LNCaP clone FGC (cell line): Measurements from ENCODE around the gene SCYL1.

Experiments used
- DNase-seq: peaks from one replicate; pipeline ENCODE4 v3.0.0-alpha.2; 2011; ENCODE audit warnings: low read depth
- H3K4me3 ChIP-seq: 2 replicates; pipeline ENCODE4 v1.5.1; 2011; ENCODE audit warnings: mild to moderate bottlenecking, low read depth, low read length, control low read depth
- TF ChIP-seq, protein P1 (sequence below): IDR thresholded peaks from 2 replicates; pipeline ENCODE4 v1.5.1; 2012; ENCODE audit warnings: mild to moderate bottlenecking; ENCODE audit not compliant: control insufficient read depth, insufficient read depth; ENCODE audit errors: extremely low read depth

Gene SCYL1

DNA sequence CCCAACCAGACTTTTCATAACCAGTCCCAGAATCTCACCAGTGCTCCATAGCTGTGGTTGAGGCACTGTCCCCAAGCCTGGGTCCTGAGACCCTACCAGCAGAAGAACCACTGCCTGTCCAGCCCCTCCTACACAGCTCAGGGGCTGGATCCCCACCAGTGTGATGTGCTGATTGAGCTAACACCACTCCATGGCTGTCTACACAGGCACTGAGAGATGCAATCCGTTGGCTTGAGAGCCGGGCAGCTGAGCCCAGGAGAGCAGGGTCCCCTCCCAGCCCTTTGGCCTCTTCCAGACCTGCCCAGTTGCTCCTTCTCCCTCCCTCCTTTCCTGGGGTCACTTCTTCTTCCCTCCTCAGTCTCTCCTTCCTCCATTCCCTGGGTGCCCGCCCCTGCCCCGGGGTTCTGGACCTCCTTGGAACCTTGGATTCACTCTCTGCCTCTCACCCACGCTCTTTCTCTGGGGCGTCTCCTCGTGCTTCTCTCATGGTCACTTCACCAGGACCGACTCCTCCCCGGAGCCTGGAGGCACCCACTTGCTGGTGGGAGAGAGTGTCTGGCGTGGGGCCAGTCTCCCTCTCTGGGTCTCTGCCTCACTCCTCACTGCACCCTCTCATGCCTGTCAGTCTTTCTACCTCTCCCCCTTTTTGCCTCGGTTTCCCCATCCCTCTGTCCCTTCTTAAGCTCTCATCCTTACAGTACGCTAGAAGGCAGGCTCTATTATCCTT lies 706 bp upstream of the SCYL1 start:
- no peak for DNase-seq
- TF ChIP-seq, protein P1, sequence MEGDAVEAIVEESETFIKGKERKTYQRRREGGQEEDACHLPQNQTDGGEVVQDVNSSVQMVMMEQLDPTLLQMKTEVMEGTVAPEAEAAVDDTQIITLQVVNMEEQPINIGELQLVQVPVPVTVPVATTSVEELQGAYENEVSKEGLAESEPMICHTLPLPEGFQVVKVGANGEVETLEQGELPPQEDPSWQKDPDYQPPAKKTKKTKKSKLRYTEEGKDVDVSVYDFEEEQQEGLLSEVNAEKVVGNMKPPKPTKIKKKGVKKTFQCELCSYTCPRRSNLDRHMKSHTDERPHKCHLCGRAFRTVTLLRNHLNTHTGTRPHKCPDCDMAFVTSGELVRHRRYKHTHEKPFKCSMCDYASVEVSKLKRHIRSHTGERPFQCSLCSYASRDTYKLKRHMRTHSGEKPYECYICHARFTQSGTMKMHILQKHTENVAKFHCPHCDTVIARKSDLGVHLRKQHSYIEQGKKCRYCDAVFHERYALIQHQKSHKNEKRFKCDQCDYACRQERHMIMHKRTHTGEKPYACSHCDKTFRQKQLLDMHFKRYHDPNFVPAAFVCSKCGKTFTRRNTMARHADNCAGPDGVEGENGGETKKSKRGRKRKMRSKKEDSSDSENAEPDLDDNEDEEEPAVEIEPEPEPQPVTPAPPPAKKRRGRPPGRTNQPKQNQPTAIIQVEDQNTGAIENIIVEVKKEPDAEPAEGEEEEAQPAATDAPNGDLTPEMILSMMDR = no peak
- no peak overlapping the region for H3K4me3 ChIP-seq

- no peak for DNase-seq
- peak overlapping the region; percentile 94 for H3K4me3 ChIP-seq
- TF ChIP-seq, protein P1 = no peak
Observed at GRCh38 chr11:65525546-65526480, 930 bp downstream of the SCYL1 start.

DNA sequence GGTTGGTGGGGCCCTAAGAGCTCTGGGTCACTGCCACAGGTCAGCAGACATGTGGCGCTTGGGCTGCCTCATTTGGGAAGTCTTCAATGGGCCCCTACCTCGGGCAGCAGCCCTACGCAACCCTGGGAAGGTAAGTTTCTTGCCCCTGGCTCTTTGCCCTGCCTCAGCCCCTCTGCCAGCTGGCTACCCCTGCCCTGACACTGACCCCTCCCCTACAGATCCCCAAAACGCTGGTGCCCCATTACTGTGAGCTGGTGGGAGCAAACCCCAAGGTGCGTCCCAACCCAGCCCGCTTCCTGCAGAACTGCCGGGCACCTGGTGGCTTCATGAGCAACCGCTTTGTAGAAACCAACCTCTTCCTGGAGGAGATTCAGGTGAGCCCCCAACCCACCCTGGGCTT lies 1.9 kb downstream of the SCYL1 start:
- DNase-seq = no peak
- TF ChIP-seq, protein P1 = no peak
- H3K4me3 ChIP-seq = no peak overlapping the region

DNA sequence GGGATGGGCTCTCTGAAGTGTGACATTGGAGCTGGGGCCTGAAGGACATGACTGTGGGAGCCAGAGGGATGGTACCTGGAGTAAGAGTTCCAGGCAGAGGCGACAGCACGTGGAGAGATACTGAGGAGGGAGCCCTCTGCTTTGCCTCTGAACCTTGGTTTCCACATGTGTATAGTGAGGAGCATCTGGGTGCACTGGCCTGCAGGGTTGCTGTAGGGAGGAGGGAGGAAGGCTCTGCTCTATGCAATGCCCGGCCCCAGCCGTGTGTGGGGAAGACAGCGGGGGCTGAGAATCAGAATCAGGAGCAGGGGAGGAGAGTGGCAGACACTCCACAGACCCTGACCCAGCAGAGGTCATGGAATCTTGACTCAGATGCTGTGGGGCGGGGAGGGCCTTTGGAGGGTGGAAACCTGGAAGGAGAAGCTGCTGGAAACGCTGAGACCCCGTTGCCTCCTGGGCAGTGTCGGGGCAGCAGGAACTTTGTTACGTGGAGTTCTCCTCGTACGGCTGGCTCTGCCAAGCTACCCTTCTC lies 4.0 kb downstream of the SCYL1 start:
- TF ChIP-seq, protein P1 = no peak
- no peak for DNase-seq
- no peak overlapping the region for H3K4me3 ChIP-seq

- no peak overlapping the region for H3K4me3 ChIP-seq
- DNase-seq = no peak
- TF ChIP-seq, protein P1 = no peak
Observed at GRCh38 chr11:65529475-65530156, 4.7 kb downstream of the SCYL1 start.

DNA sequence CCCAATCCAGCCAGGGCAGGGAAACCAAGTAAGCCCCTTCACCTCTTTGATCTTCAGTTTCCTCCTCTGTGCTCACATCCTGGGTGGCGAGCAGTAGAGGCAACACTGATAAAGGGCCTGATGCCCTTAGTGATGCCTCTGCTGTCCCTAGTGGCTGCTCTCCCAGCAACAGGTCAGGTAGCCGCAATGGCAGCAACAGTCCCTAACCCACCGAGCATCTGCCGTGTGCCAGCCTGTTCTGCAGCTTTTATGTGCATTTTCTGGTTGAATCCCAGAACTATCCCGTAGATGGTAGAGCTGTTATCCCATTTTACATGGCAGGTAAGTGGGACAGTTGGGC lies 5.2 kb downstream of the SCYL1 start:
- no peak overlapping the region for H3K4me3 ChIP-seq
- TF ChIP-seq, protein P1 = no peak
- DNase-seq = no peak
